K562 (cell line): ENCODE data around the gene UBE2E2. TPM values are rescaled to one million over a fixed set of nuclear protein-coding genes. Genes with fewer than 3 reads are reported as not detected.

Experiments used
- ARNT ChIP-seq, 2 experiments: fragments of 450-650 bp; IDR thresholded peaks; 2 replicates each; pipeline ENCODE4 v1.6.1; 2016; ENCODE audit warnings: mild to moderate bottlenecking in 1 of 2
- ATF1 ChIP-seq, 2 experiments: fragments of 450-650 bp in 1 of 2; IDR thresholded peaks; 2 replicates each; pipeline ENCODE4 v1.6.1; 2016; ENCODE audit warnings: missing compliant biosample characterization in 1 of 2, missing genetic modification characterization in 1 of 2
- POLR2AphosphoS5 ChIP-seq: IDR thresholded peaks from 2 replicates; pipeline ENCODE4 v1.6.1; 2011; ENCODE audit warnings: mild to moderate bottlenecking, low read depth, low read length, moderate library complexity; ENCODE audit not compliant: control insufficient read depth, insufficient read depth
- RBM39 ChIP-seq: fragments of 200-400 bp; formaldehyde crosslinking; optimal IDR thresholded peaks from 2 replicates; pipeline ENCODE3; 2018; ENCODE audit warnings: low read depth, low read length
- SIX5 ChIP-seq, 2 experiments: IDR thresholded peaks; 2 replicates each; pipeline ENCODE4 v1.6.1; 2011; ENCODE audit warnings: low read length in 2 of 2, borderline replicate concordance in 1 of 2, low read depth in 1 of 2, mild to moderate bottlenecking in 1 of 2, moderate library complexity in 1 of 2; ENCODE audit not compliant: insufficient read depth in 1 of 2
- SMAD4 ChIP-seq: fragments of 250-450 bp; sonication (Bioruptor Pico); conservative IDR thresholded peaks from 2 replicates; pipeline ENCODE4 v1.8.0; 2021; ENCODE audit warnings: inconsistent platforms, mild to moderate bottlenecking, moderate library complexity
- ZNF134 ChIP-seq: fragments of 250-450 bp; sonication (Bioruptor Pico); conservative IDR thresholded peaks from 2 replicates; pipeline ENCODE4 v1.4.0; 2020
- polyA plus RNA-seq, 8 experiments: library from polyadenylated mRNA; depleted of rRNA in 4 of 8; stranded (reverse) in 5 of 8; unstranded in 3 of 8; fragments of >200 nt; fragmentation: Nextera tagmentation in 2 of 8; fragmentation: Illumina TruSeq in 1 of 8; extraction: Ambion mirVana in 2 of 8; extraction: Trizol in 1 of 8; gene quantifications; 2 replicates each; pipeline versions ENCODE4 v1.2.1 to v1.2.3, GENCODE V29; 2011 to 2014; ENCODE audit warnings: inconsistent platforms in 1 of 8, missing spikeins in 1 of 8
- total RNA-seq, 7 experiments: library from RNA; depleted of rRNA in 6 of 7; stranded (reverse); fragments of >200 nt in 6 of 7; fragmentation: Illumina TruSeq in 2 of 7; extraction: Trizol in 2 of 7; gene quantifications; 2 replicates each; pipeline versions ENCODE4 v1.2.1 to v1.2.3, GENCODE V29; 2011 to 2021; ENCODE audit warnings: low replicate concordance in 1 of 7
- TF ChIP-seq, protein P1 (sequence below): fragments of 450-650 bp; IDR thresholded peaks from 2 replicates; pipeline ENCODE4 v1.6.1; 2018; ENCODE audit not compliant: partially characterized antibody
- TF ChIP-seq, protein P2 (sequence below), 2 experiments: fragments of 450-650 bp in 1 of 2; sonication (generic) in 1 of 2; formaldehyde crosslinking in 1 of 2; IDR thresholded peaks in 1 of 2; conservative IDR thresholded peaks in 1 of 2; 2 replicates each; pipeline versions ENCODE4 v1.6.1 to v1.8.1; 2016 to 2023; ENCODE audit warnings: mild to moderate bottlenecking in 2 of 2, moderate library complexity in 2 of 2, inconsistent platforms in 1 of 2, missing genetic modification reagents in 1 of 2
- TF ChIP-seq, protein P3 (sequence below): fragments of 450-650 bp; IDR thresholded peaks from 2 replicates; pipeline ENCODE4 v1.6.1; 2016; ENCODE audit warnings: mild to moderate bottlenecking, moderate library complexity

UBE2E2 gene
- total and polyA plus RNA-seq, 9 of the 15 experiments (the other 6 are each of a cell fraction or from before 2014, with no cell fraction given): 0.22 to 5.1 (median 1.9) TPM

DNA sequence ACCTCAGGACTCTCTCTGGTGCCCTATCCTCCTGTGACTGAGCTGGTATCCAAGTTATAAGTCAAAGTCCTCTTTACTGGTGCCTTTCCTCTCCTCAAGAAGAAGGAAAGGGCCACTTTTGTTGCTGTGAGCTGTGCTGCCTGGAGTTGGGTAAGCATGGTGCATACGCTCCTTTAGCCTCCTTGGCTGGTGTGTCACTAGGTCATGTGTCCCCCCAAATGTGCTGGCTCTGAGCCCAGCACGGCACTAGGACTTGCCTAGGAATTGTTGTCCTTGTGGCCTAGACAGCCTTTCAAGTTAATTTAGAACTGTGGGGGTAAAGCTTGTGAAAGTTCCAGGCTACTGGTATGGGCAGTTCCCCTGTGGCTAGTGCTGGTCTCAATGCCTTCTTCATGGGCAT lies 113.8 kb downstream of the UBE2E2 start (continued):
- TF ChIP-seq, protein P1, sequence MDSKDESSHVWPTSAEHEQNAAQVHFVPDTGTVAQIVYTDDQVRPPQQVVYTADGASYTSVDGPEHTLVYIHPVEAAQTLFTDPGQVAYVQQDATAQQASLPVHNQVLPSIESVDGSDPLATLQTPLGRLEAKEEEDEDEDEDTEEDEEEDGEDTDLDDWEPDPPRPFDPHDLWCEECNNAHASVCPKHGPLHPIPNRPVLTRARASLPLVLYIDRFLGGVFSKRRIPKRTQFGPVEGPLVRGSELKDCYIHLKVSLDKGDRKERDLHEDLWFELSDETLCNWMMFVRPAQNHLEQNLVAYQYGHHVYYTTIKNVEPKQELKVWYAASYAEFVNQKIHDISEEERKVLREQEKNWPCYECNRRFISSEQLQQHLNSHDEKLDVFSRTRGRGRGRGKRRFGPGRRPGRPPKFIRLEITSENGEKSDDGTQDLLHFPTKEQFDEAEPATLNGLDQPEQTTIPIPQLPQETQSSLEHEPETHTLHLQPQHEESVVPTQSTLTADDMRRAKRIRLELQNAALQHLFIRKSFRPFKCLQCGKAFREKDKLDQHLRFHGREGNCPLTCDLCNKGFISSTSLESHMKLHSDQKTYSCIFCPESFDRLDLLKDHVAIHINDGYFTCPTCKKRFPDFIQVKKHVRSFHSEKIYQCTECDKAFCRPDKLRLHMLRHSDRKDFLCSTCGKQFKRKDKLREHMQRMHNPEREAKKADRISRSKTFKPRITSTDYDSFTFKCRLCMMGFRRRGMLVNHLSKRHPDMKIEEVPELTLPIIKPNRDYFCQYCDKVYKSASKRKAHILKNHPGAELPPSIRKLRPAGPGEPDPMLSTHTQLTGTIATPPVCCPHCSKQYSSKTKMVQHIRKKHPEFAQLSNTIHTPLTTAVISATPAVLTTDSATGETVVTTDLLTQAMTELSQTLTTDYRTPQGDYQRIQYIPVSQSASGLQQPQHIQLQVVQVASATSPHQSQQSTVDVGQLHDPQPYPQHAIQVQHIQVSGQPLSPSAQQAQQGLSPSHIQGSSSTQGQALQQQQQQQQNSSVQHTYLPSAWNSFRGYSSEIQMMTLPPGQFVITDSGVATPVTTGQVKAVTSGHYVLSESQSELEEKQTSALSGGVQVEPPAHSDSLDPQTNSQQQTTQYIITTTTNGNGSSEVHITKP: no peak
- TF ChIP-seq POLR2AphosphoS5 (no peak), ZNF134 (no peak), RBM39 (no peak), ATF1 (CRISPR knock-in tag; IDR thresholded peaks at IDR 0.05) (no peak), ATF1 (tag; IDR thresholded peaks at IDR 0.05) (no peak), SMAD4 (CRISPR knock-in tag) (no peak), ARNT (IDR thresholded peaks at IDR 0.05) (no peak), SIX5 (IDR thresholded peaks at IDR 0.05; ENCODE audit: borderline replicate concordance in 1 of 2, insufficient read depth in 1 of 2, low read depth in 1 of 2, low read length in 2 of 2) (no peak)
- TF ChIP-seq, protein P2, sequence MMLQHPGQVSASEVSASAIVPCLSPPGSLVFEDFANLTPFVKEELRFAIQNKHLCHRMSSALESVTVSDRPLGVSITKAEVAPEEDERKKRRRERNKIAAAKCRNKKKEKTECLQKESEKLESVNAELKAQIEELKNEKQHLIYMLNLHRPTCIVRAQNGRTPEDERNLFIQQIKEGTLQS (IDR thresholded peaks at IDR 0.05): no peak
- TF ChIP-seq, protein P2 (CRISPR knock-in tag; conservative IDR thresholded peaks at IDR 0.05): no peak
- TF ChIP-seq, protein P3, sequence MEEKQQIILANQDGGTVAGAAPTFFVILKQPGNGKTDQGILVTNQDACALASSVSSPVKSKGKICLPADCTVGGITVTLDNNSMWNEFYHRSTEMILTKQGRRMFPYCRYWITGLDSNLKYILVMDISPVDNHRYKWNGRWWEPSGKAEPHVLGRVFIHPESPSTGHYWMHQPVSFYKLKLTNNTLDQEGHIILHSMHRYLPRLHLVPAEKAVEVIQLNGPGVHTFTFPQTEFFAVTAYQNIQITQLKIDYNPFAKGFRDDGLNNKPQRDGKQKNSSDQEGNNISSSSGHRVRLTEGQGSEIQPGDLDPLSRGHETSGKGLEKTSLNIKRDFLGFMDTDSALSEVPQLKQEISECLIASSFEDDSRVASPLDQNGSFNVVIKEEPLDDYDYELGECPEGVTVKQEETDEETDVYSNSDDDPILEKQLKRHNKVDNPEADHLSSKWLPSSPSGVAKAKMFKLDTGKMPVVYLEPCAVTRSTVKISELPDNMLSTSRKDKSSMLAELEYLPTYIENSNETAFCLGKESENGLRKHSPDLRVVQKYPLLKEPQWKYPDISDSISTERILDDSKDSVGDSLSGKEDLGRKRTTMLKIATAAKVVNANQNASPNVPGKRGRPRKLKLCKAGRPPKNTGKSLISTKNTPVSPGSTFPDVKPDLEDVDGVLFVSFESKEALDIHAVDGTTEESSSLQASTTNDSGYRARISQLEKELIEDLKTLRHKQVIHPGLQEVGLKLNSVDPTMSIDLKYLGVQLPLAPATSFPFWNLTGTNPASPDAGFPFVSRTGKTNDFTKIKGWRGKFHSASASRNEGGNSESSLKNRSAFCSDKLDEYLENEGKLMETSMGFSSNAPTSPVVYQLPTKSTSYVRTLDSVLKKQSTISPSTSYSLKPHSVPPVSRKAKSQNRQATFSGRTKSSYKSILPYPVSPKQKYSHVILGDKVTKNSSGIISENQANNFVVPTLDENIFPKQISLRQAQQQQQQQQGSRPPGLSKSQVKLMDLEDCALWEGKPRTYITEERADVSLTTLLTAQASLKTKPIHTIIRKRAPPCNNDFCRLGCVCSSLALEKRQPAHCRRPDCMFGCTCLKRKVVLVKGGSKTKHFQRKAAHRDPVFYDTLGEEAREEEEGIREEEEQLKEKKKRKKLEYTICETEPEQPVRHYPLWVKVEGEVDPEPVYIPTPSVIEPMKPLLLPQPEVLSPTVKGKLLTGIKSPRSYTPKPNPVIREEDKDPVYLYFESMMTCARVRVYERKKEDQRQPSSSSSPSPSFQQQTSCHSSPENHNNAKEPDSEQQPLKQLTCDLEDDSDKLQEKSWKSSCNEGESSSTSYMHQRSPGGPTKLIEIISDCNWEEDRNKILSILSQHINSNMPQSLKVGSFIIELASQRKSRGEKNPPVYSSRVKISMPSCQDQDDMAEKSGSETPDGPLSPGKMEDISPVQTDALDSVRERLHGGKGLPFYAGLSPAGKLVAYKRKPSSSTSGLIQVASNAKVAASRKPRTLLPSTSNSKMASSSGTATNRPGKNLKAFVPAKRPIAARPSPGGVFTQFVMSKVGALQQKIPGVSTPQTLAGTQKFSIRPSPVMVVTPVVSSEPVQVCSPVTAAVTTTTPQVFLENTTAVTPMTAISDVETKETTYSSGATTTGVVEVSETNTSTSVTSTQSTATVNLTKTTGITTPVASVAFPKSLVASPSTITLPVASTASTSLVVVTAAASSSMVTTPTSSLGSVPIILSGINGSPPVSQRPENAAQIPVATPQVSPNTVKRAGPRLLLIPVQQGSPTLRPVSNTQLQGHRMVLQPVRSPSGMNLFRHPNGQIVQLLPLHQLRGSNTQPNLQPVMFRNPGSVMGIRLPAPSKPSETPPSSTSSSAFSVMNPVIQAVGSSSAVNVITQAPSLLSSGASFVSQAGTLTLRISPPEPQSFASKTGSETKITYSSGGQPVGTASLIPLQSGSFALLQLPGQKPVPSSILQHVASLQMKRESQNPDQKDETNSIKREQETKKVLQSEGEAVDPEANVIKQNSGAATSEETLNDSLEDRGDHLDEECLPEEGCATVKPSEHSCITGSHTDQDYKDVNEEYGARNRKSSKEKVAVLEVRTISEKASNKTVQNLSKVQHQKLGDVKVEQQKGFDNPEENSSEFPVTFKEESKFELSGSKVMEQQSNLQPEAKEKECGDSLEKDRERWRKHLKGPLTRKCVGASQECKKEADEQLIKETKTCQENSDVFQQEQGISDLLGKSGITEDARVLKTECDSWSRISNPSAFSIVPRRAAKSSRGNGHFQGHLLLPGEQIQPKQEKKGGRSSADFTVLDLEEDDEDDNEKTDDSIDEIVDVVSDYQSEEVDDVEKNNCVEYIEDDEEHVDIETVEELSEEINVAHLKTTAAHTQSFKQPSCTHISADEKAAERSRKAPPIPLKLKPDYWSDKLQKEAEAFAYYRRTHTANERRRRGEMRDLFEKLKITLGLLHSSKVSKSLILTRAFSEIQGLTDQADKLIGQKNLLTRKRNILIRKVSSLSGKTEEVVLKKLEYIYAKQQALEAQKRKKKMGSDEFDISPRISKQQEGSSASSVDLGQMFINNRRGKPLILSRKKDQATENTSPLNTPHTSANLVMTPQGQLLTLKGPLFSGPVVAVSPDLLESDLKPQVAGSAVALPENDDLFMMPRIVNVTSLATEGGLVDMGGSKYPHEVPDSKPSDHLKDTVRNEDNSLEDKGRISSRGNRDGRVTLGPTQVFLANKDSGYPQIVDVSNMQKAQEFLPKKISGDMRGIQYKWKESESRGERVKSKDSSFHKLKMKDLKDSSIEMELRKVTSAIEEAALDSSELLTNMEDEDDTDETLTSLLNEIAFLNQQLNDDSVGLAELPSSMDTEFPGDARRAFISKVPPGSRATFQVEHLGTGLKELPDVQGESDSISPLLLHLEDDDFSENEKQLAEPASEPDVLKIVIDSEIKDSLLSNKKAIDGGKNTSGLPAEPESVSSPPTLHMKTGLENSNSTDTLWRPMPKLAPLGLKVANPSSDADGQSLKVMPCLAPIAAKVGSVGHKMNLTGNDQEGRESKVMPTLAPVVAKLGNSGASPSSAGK: no peak
- TF ChIP-seq, all 486 proteins: peak for 0
